Activated naive CD4-positive, alpha-beta T cell treated with anti-CD3 and anti-CD28 coated beads, Interleukin-2, amount 50 U/mL, for 24 hours (primary cell): Measurements from ENCODE around the gene MIF4GD.

Experiments
- H3K27ac Mint-ChIP-seq: one replicate; pipeline ENCODE4 v1.8.0; 2021; ENCODE audit warnings: mild to moderate bottlenecking, mixed read lengths
- H3K27me3 Mint-ChIP-seq: one replicate; pipeline ENCODE4 v1.8.0; 2021; ENCODE audit warnings: mixed read lengths
- H3K36me3 Mint-ChIP-seq: one replicate; pipeline ENCODE4 v1.8.0; 2021; ENCODE audit warnings: mixed read lengths
- H3K4me1 Mint-ChIP-seq: one replicate; pipeline ENCODE4 v1.8.0; 2021; ENCODE audit warnings: mixed read lengths
- H3K4me3 Mint-ChIP-seq: one replicate; pipeline ENCODE4 v1.8.0; 2021; ENCODE audit warnings: mild to moderate bottlenecking, mixed read lengths
- H3K9me3 Mint-ChIP-seq: one replicate; pipeline ENCODE4 v1.8.0; 2021; ENCODE audit warnings: mixed read lengths

Gene MIF4GD

GRCh38 chr17:75270966-75271232, at the start of gene MIF4GD:
MIF4GD (minus strand) TSS chr17:75271231; CDS start chr17:75270195, 1,036 bp downstream.
- peak within 1 kb of the TSS; percentile 94 for H3K27ac Mint-ChIP-seq
- peaks cover 41% of the 10 kb centered on the region for H3K4me1 Mint-ChIP-seq
- H3K9me3 Mint-ChIP-seq: no peaks in the 10 kb centered on the region
- H3K4me3 Mint-ChIP-seq: peak within 1 kb of the TSS; percentile 90
- no peaks in the 10 kb centered on the region for H3K27me3 Mint-ChIP-seq
- peaks cover 9% of the 10 kb centered on the region for H3K36me3 Mint-ChIP-seq

- Mint-ChIP-seq H3K27me3 (no peaks in the 10 kb centered on the region), H3K4me3 (no peak overlapping the region), H3K9me3 (no peaks in the 10 kb centered on the region), H3K36me3 (peaks cover 5% of the 10 kb centered on the region), H3K27ac (no peak overlapping the region), H3K4me1 (peaks cover 13% of the 10 kb centered on the region)
Observed at GRCh38 chr17:75319904-75320691, 49.1 kb upstream of the MIF4GD start.

- H3K4me3 Mint-ChIP-seq: no peak overlapping the region
- peak overlapping the region; percentile 76 for H3K27ac Mint-ChIP-seq
- H3K36me3 Mint-ChIP-seq: peaks cover 5% of the 10 kb centered on the region
- no peaks in the 10 kb centered on the region for H3K9me3 Mint-ChIP-seq
- H3K4me1 Mint-ChIP-seq: peaks cover 15% of the 10 kb centered on the region
- no peaks in the 10 kb centered on the region for H3K27me3 Mint-ChIP-seq
Observed at GRCh38 chr17:75318615-75319222, 47.7 kb upstream of the MIF4GD start.

- Mint-ChIP-seq H3K36me3 (peaks cover 5% of the 10 kb centered on the region), H3K27me3 (no peaks in the 10 kb centered on the region), H3K4me1 (peaks cover 13% of the 10 kb centered on the region), H3K4me3 (no peak overlapping the region), H3K9me3 (no peaks in the 10 kb centered on the region), H3K27ac (peak overlapping the region; percentile 76)
Observed at GRCh38 chr17:75318211-75318610, 47.2 kb upstream of the MIF4GD start.

GRCh38 chr17:75317671-75318070, 46.6 kb upstream of the MIF4GD start:
- Mint-ChIP-seq H3K27ac (peak overlapping the region; percentile 60), H3K36me3 (peaks cover 4% of the 10 kb centered on the region), H3K9me3 (no peaks in the 10 kb centered on the region), H3K4me3 (no peak overlapping the region), H3K4me1 (peaks cover 11% of the 10 kb centered on the region), H3K27me3 (no peaks in the 10 kb centered on the region)

GRCh38 chr17:75316253-75316652, 45.2 kb upstream of the MIF4GD start:
- H3K27ac Mint-ChIP-seq: peak overlapping the region; percentile 59
- H3K27me3 Mint-ChIP-seq: no peaks in the 10 kb centered on the region
- no peak overlapping the region for H3K4me3 Mint-ChIP-seq
- peaks cover 18% of the 10 kb centered on the region for H3K4me1 Mint-ChIP-seq
- H3K9me3 Mint-ChIP-seq: no peaks in the 10 kb centered on the region
- peaks cover 4% of the 10 kb centered on the region for H3K36me3 Mint-ChIP-seq

GRCh38 chr17:75315541-75316243, 44.7 kb upstream of the MIF4GD start:
- Mint-ChIP-seq H3K9me3 (no peaks in the 10 kb centered on the region), H3K4me3 (no peak overlapping the region), H3K36me3 (peaks cover 4% of the 10 kb centered on the region), H3K27me3 (no peaks in the 10 kb centered on the region), H3K27ac (peak overlapping the region; percentile 59), H3K4me1 (peaks cover 18% of the 10 kb centered on the region)

- H3K9me3 Mint-ChIP-seq: no peaks in the 10 kb centered on the region
- H3K4me1 Mint-ChIP-seq: peaks cover 18% of the 10 kb centered on the region
- no peak overlapping the region for H3K4me3 Mint-ChIP-seq
- H3K36me3 Mint-ChIP-seq: no peaks in the 10 kb centered on the region
- peak overlapping the region; percentile 87 for H3K27ac Mint-ChIP-seq
- no peaks in the 10 kb centered on the region for H3K27me3 Mint-ChIP-seq
Observed at GRCh38 chr17:75313941-75314551, 43.0 kb upstream of the MIF4GD start.

- Mint-ChIP-seq H3K4me1 (peaks cover 12% of the 10 kb centered on the region), H3K9me3 (no peaks in the 10 kb centered on the region), H3K27me3 (no peaks in the 10 kb centered on the region), H3K27ac (no peak overlapping the region), H3K4me3 (no peak overlapping the region), H3K36me3 (no peaks in the 10 kb centered on the region)
Observed at GRCh38 chr17:75308732-75309629, 38.0 kb upstream of the MIF4GD start.

GRCh38 chr17:75307957-75308731, 37.1 kb upstream of the MIF4GD start:
- no peaks in the 10 kb centered on the region for H3K36me3 Mint-ChIP-seq
- H3K27me3 Mint-ChIP-seq: no peaks in the 10 kb centered on the region
- H3K4me1 Mint-ChIP-seq: peaks cover 8% of the 10 kb centered on the region
- H3K27ac Mint-ChIP-seq: no peak overlapping the region
- no peaks in the 10 kb centered on the region for H3K9me3 Mint-ChIP-seq
- no peak overlapping the region for H3K4me3 Mint-ChIP-seq

GRCh38 chr17:75301502-75302206, 30.6 kb upstream of the MIF4GD start:
- H3K4me1 Mint-ChIP-seq: peaks cover 5% of the 10 kb centered on the region
- no peaks in the 10 kb centered on the region for H3K36me3 Mint-ChIP-seq
- H3K27ac Mint-ChIP-seq: no peak overlapping the region
- no peak overlapping the region for H3K4me3 Mint-ChIP-seq
- no peaks in the 10 kb centered on the region for H3K27me3 Mint-ChIP-seq
- H3K9me3 Mint-ChIP-seq: no peaks in the 10 kb centered on the region

- H3K27ac Mint-ChIP-seq: no peak overlapping the region
- peaks cover 5% of the 10 kb centered on the region for H3K4me1 Mint-ChIP-seq
Observed at GRCh38 chr17:75301049-75301448, 30.0 kb upstream of the MIF4GD start.

GRCh38 chr17:75300280-75300679, 29.2 kb upstream of the MIF4GD start:
- H3K9me3 Mint-ChIP-seq: no peaks in the 10 kb centered on the region
- H3K27ac Mint-ChIP-seq: no peak overlapping the region
- H3K4me3 Mint-ChIP-seq: no peak overlapping the region
- H3K36me3 Mint-ChIP-seq: no peaks in the 10 kb centered on the region
- H3K27me3 Mint-ChIP-seq: no peaks in the 10 kb centered on the region
- H3K4me1 Mint-ChIP-seq: peaks cover 7% of the 10 kb centered on the region

More at GRCh38 chr17:75301049-75301448, 30.0 kb upstream of the MIF4GD start:
- Mint-ChIP-seq H3K9me3 (no peaks in the 10 kb centered on the region), H3K4me3 (no peak overlapping the region), H3K27me3 (no peaks in the 10 kb centered on the region), H3K36me3 (no peaks in the 10 kb centered on the region)
